Measurements from ENCODE around the gene ECT2.

Gene ECT2

GRCh38 chr3:172705170-172705569 is 45.4 kb upstream of the ECT2 start:
- DNase-seq (ENCODE audit: low spot score) = no peak
- TF ChIP-seq CTCF (IDR thresholded peaks at IDR 0.05; ENCODE audit: borderline replicate concordance, control extremely low read depth, extremely low read depth, insufficient read depth, missing control alignments) = no peak
- in situ Hi-C loops (cut with MboI; ENCODE audit: low sequenced_read_pairs, unreplicated experiment) = no loop called here

GRCh38 chr3:172707030-172707429 is 43.5 kb upstream of the ECT2 start:
- DNase-seq (ENCODE audit: low spot score) = no peak
- in situ Hi-C loops (cut with MboI; ENCODE audit: low sequenced_read_pairs, unreplicated experiment) = no loop called here
- TF ChIP-seq CTCF (IDR thresholded peaks at IDR 0.05; ENCODE audit: borderline replicate concordance, control extremely low read depth, extremely low read depth, insufficient read depth, missing control alignments) = no peak

- in situ Hi-C loops (cut with MboI; ENCODE audit: low sequenced_read_pairs, unreplicated experiment) = no loop called here
Measured at GRCh38 chr3:172707967-172708366, 42.6 kb upstream of the ECT2 start.

GRCh38 chr3:172708921-172709773 is 41.4 kb upstream of the ECT2 start:
- in situ Hi-C loops (cut with MboI; ENCODE audit: low sequenced_read_pairs, unreplicated experiment) = no loop called here

More at GRCh38 chr3:172707967-172708366, 42.6 kb upstream of the ECT2 start:
- TF ChIP-seq CTCF (IDR thresholded peaks at IDR 0.05; ENCODE audit: borderline replicate concordance, control extremely low read depth, extremely low read depth, insufficient read depth, missing control alignments) = no peak
- no peak for DNase-seq (ENCODE audit: low spot score)

GRCh38 chr3:172709774-172710663 is 40.5 kb upstream of the ECT2 start:
- TF ChIP-seq CTCF (IDR thresholded peaks at IDR 0.05; ENCODE audit: borderline replicate concordance, control extremely low read depth, extremely low read depth, insufficient read depth, missing control alignments) = no peak
- in situ Hi-C loops (cut with MboI; ENCODE audit: low sequenced_read_pairs, unreplicated experiment) = no loop called here
- DNase-seq (ENCODE audit: low spot score) = peak; percentile 41

More at GRCh38 chr3:172708921-172709773, 41.4 kb upstream of the ECT2 start:
- DNase-seq (ENCODE audit: low spot score) = no peak
- no peak for TF ChIP-seq CTCF (IDR thresholded peaks at IDR 0.05; ENCODE audit: borderline replicate concordance, control extremely low read depth, extremely low read depth, insufficient read depth, missing control alignments)

GRCh38 chr3:172710664-172711453 is 39.7 kb upstream of the ECT2 start, which contains the start of gene NCEH1:
Gene NCEH1 (minus strand): TSS chr3:172711067. CDS start chr3:172710984, 83 bp downstream.
- peak; percentile 90 for DNase-seq (ENCODE audit: low spot score)
- peak; percentile 85 for TF ChIP-seq CTCF (IDR thresholded peaks at IDR 0.05; ENCODE audit: borderline replicate concordance, control extremely low read depth, extremely low read depth, insufficient read depth, missing control alignments)
- in situ Hi-C loops (cut with MboI; ENCODE audit: low sequenced_read_pairs, unreplicated experiment) = no loop called here

Data from GM13976 (cell line).